ENCODE data around the gene CDON.

DNA sequence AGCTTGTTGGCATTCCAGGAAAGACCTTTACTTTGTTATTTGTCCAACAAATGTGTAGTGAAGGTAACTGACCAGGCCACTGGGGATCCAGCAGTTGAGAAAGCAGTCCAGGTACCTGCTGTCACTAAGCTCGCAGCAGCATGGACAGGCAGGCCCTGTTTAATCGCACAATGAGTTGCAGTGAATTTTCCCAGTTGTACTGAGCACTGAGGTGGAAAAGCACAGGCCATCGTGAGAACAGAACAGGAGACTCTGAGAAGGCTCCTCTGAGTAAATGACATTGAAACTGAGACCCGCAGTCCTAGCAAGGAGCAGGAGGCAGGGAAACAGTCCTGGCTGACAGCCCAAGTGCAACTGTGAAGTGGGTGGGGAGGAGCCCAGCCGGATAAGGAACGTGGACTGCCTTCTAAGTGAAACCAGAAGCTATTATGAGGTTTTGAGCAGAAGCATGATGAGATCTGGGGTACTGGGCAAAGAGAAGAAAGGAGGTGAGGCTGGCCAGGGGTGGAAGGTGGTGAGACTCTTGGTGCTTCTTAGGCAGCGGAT lies 39.8 kb upstream of the CDON start:
- TF ChIP-seq CTCF (IDR thresholded peaks at IDR 0.05) (no peak), POLR2A (IDR thresholded peaks at IDR 0.05) (no peak)

Data from body of pancreas (tissue), 4 donors.